Activated CD4-positive, alpha-beta T cell treated with anti-CD3 and anti-CD28 coated beads, Interleukin-2, Interleukin-4, amounts not matched to agents 100 ng/mL and 50 ng/mL, durations not matched to agents 16 hours and 8 hours (primary cell): ENCODE data around the gene DNAH3.
"Not testable (repeated sequence)": the region's sequence is repeated elsewhere in the genome, so short reads cannot be mapped to it uniquely, and the experiment has no call there.

Experiments used
- DNase-seq: peaks from one replicate; pipeline ENCODE4 v3.0.0-alpha.2; 2020; ENCODE audit warnings: low spot score

Gene DNAH3

GRCh38 chr16:20995711-20996110 lies 154.9 kb downstream of the DNAH3 start:
- no peak for DNase-seq

GRCh38 chr16:20989496-20990070 lies 161.1 kb downstream of the DNAH3 start:
- not testable (repeated sequence) for DNase-seq

- no peak for DNase-seq
Observed at GRCh38 chr16:20987049-20987448, 163.6 kb downstream of the DNAH3 start.

- DNase-seq, result no peak
Observed at GRCh38 chr16:20984019-20984418, 166.6 kb downstream of the DNAH3 start.

- DNase-seq, result no peak
Observed at GRCh38 chr16:20976576-20976975, 174.1 kb downstream of the DNAH3 start.

GRCh38 chr16:20973201-20973600 lies 177.4 kb downstream of the DNAH3 start:
- DNase-seq, result not testable (repeated sequence)

- no peak for DNase-seq
Observed at GRCh38 chr16:20971401-20971800, 179.2 kb downstream of the DNAH3 start.

GRCh38 chr16:20969386-20969785 lies 181.3 kb downstream of the DNAH3 start:
- DNase-seq, result no peak

- DNase-seq, result no peak
Observed at GRCh38 chr16:20968765-20969164, 181.9 kb downstream of the DNAH3 start.

- DNase-seq, result no peak
Observed at GRCh38 chr16:20960899-20961298, 189.7 kb downstream of the DNAH3 start.

GRCh38 chr16:20957153-20957552 lies 193.5 kb downstream of the DNAH3 start:
- DNase-seq, result no peak

GRCh38 chr16:20956319-20956718 lies 194.3 kb downstream of the DNAH3 start:
- no peak for DNase-seq

GRCh38 chr16:20954574-20954973 lies 196.1 kb downstream of the DNAH3 start:
- DNase-seq, result no peak

- no peak for DNase-seq
Observed at GRCh38 chr16:20952139-20952920, 198.3 kb downstream of the DNAH3 start.

- DNase-seq, result no peak
Observed at GRCh38 chr16:20950294-20950693, 200.4 kb downstream of the DNAH3 start.

GRCh38 chr16:20949660-20950059 lies 201.0 kb downstream of the DNAH3 start:
- no peak for DNase-seq

- no peak for DNase-seq
Observed at GRCh38 chr16:20948444-20948843, 202.2 kb downstream of the DNAH3 start.

GRCh38 chr16:20946015-20946629 lies 204.5 kb downstream of the DNAH3 start:
- DNase-seq, result no peak

GRCh38 chr16:20945575-20945875 lies 205.1 kb downstream of the DNAH3 start:
- DNase-seq, result not testable (repeated sequence)

GRCh38 chr16:20944861-20945574 lies 205.6 kb downstream of the DNAH3 start:
- peak; percentile 44 for DNase-seq

- no peak for DNase-seq
Observed at GRCh38 chr16:20942256-20942655, 208.4 kb downstream of the DNAH3 start.

GRCh38 chr16:20941636-20941926 lies 209.1 kb downstream of the DNAH3 start:
- no peak for DNase-seq
